ENCODE measurements around the gene FGD3.

Gene FGD3

GRCh38 chr9:93039456-93039855 is 92.1 kb downstream of the FGD3 start:
- no peak for TF ChIP-seq CTCF (IDR thresholded peaks at IDR 0.05; ENCODE audit: borderline replicate concordance, control extremely low read depth, extremely low read depth, insufficient read depth, missing control alignments)
- no peak for DNase-seq (ENCODE audit: low spot score)
- in situ Hi-C loops (cut with MboI; ENCODE audit: low sequenced_read_pairs, unreplicated experiment) = no loop called here

- TF ChIP-seq CTCF (IDR thresholded peaks at IDR 0.05; ENCODE audit: borderline replicate concordance, control extremely low read depth, extremely low read depth, insufficient read depth, missing control alignments) = no peak
- DNase-seq (ENCODE audit: low spot score) = no peak
- in situ Hi-C loops (cut with MboI; ENCODE audit: low sequenced_read_pairs, unreplicated experiment) = no loop called here
Measured at GRCh38 chr9:93039976-93040375, 92.7 kb downstream of the FGD3 start.

- in situ Hi-C loops (cut with MboI; ENCODE audit: low sequenced_read_pairs, unreplicated experiment) = no loop called here
- no peak for DNase-seq (ENCODE audit: low spot score)
- TF ChIP-seq CTCF (IDR thresholded peaks at IDR 0.05; ENCODE audit: borderline replicate concordance, control extremely low read depth, extremely low read depth, insufficient read depth, missing control alignments) = no peak
Measured at GRCh38 chr9:93040409-93040808, 93.1 kb downstream of the FGD3 start.

GRCh38 chr9:93041108-93041802 is 93.9 kb downstream of the FGD3 start:
- in situ Hi-C loops (cut with MboI; ENCODE audit: low sequenced_read_pairs, unreplicated experiment) = no loop called here
- peak; percentile 52 for DNase-seq (ENCODE audit: low spot score)
- no peak for TF ChIP-seq CTCF (IDR thresholded peaks at IDR 0.05; ENCODE audit: borderline replicate concordance, control extremely low read depth, extremely low read depth, insufficient read depth, missing control alignments)

GRCh38 chr9:93043122-93043521 is 95.8 kb downstream of the FGD3 start:
- no peak for DNase-seq (ENCODE audit: low spot score)
- no peak for TF ChIP-seq CTCF (IDR thresholded peaks at IDR 0.05; ENCODE audit: borderline replicate concordance, control extremely low read depth, extremely low read depth, insufficient read depth, missing control alignments)
- in situ Hi-C loops (cut with MboI; ENCODE audit: low sequenced_read_pairs, unreplicated experiment) = no loop called here

GRCh38 chr9:93045521-93045920 is 98.2 kb downstream of the FGD3 start:
- in situ Hi-C loops (cut with MboI; ENCODE audit: low sequenced_read_pairs, unreplicated experiment) = no loop called here
- no peak for DNase-seq (ENCODE audit: low spot score)
- TF ChIP-seq CTCF (IDR thresholded peaks at IDR 0.05; ENCODE audit: borderline replicate concordance, control extremely low read depth, extremely low read depth, insufficient read depth, missing control alignments) = no peak

Data from GM13976 (cell line).